MM.1S (cell line): ENCODE results near the gene HELQ.
"Not testable (repeated sequence)": the region's sequence is repeated elsewhere in the genome, so short reads cannot be mapped to it uniquely, and the experiment has no call there.

Experiments
- DNase-seq: peaks from one replicate; pipeline ENCODE4 v3.0.0-alpha.2; 2015
- H2AFZ ChIP-seq: fragments of 300-600 bp; sonication (generic); 2 replicates; pipeline ENCODE4 v1.6.0; 2016; ENCODE audit warnings: antibody characterized with exemption, low read length
- H3F3A ChIP-seq: fragments of 300-600 bp; sonication (generic); 2 replicates; pipeline ENCODE4 v1.6.1; 2016; ENCODE audit warnings: mild to moderate bottlenecking, antibody characterized with exemption, low read length, moderate library complexity, mixed read lengths; ENCODE audit not compliant: insufficient read depth
- H3K27ac ChIP-seq: fragments of 300-600 bp; sonication (generic); 2 replicates; pipeline ENCODE4 v1.5.1; 2016; ENCODE audit warnings: mild to moderate bottlenecking, low read length
- H3K27me3 ChIP-seq: fragments of 300-600 bp; sonication (generic); replicated peaks from 2 replicates; pipeline ENCODE4 v1.6.0; 2016; ENCODE audit warnings: low read length; ENCODE audit not compliant: insufficient read depth
- H3K36me3 ChIP-seq: fragments of 300-600 bp; sonication (generic); replicated peaks from 2 replicates; pipeline ENCODE4 v1.6.1; 2016; ENCODE audit warnings: mild to moderate bottlenecking, low read length, mixed read lengths; ENCODE audit not compliant: insufficient read depth
- H3K4me1 ChIP-seq: fragments of 300-600 bp; sonication (generic); 2 replicates; pipeline ENCODE4 v1.6.1; 2016; ENCODE audit warnings: low read length, mixed read lengths
- H3K4me2 ChIP-seq: fragments of 300-600 bp; sonication (generic); 2 replicates; pipeline ENCODE4 v1.6.0; 2016; ENCODE audit warnings: low read depth, low read length
- H3K4me3 ChIP-seq: fragments of 300-600 bp; sonication (generic); 2 replicates; pipeline ENCODE4 v1.5.1; 2016; ENCODE audit warnings: low read length, mixed read lengths
- H3K79me2 ChIP-seq: fragments of 300-600 bp; sonication (generic); 2 replicates; pipeline ENCODE4 v1.6.1; 2016; ENCODE audit warnings: mixed run types, low read length, mixed read lengths
- H3K9ac ChIP-seq: fragments of 300-600 bp; sonication (generic); 2 replicates; pipeline ENCODE4 v1.6.1; 2016; ENCODE audit warnings: low read length, mixed read lengths
- H3K9me2 ChIP-seq: fragments of 300-600 bp; sonication (generic); replicated peaks from 2 replicates; pipeline ENCODE4 v1.6.1; 2016; ENCODE audit warnings: mild to moderate bottlenecking, low read length, mixed read lengths; ENCODE audit not compliant: insufficient read depth
- H3K9me3 ChIP-seq: fragments of 300-600 bp; sonication (generic); replicated peaks from 2 replicates; pipeline ENCODE4 v1.6.1; 2016; ENCODE audit warnings: mild to moderate bottlenecking, low read length, mixed read lengths; ENCODE audit not compliant: insufficient read depth
- H4K20me1 ChIP-seq: fragments of 300-600 bp; sonication (generic); 2 replicates; pipeline ENCODE4 v1.6.1; 2016; ENCODE audit warnings: mild to moderate bottlenecking, low read length, moderate library complexity, mixed read lengths; ENCODE audit not compliant: insufficient read depth
- EZH2 ChIP-seq: fragments of 300-600 bp; sonication (generic); optimal IDR thresholded peaks from 2 replicates; pipeline ENCODE3; 2017; ENCODE audit warnings: low read depth, mild to moderate bottlenecking, antibody characterized with exemption, low read length, mixed read lengths
- EZH2phosphoT487 ChIP-seq: fragments of 300-600 bp; sonication (generic); IDR thresholded peaks from 2 replicates; pipeline ENCODE4 v1.6.1; 2018; ENCODE audit warnings: antibody characterized with exemption, low read length
- TF ChIP-seq, protein P1 (sequence below): fragments of 300-600 bp; sonication (generic); IDR thresholded peaks from 2 replicates; pipeline ENCODE4 v1.5.1; 2016; ENCODE audit warnings: antibody characterized with exemption, low read length, mixed read lengths

Gene HELQ

DNA sequence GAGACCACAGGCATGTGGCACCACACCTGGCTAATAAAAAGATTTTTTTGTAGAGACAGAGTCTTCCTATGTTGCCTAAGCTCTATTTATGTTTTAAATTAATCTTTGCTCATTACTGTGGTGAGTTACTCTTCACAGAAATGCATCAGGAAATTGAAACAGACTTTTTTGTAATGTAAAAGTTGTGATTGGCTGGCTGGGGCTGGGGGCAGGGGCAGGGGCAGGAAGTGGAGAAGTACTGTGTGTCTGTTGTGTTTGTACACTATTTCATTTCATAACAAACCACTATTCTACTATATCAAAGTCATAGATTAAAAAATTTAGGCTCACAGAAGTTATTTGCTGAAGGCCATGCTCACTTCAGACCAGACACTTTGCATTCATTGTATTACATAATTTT lies 48.4 kb upstream of the HELQ start:
- no peaks in the 10 kb centered on the region for H3K4me1 ChIP-seq
- H3K9me3 ChIP-seq: no peaks in the 10 kb centered on the region
- DNase-seq: no peak
- TF ChIP-seq, protein P1, sequence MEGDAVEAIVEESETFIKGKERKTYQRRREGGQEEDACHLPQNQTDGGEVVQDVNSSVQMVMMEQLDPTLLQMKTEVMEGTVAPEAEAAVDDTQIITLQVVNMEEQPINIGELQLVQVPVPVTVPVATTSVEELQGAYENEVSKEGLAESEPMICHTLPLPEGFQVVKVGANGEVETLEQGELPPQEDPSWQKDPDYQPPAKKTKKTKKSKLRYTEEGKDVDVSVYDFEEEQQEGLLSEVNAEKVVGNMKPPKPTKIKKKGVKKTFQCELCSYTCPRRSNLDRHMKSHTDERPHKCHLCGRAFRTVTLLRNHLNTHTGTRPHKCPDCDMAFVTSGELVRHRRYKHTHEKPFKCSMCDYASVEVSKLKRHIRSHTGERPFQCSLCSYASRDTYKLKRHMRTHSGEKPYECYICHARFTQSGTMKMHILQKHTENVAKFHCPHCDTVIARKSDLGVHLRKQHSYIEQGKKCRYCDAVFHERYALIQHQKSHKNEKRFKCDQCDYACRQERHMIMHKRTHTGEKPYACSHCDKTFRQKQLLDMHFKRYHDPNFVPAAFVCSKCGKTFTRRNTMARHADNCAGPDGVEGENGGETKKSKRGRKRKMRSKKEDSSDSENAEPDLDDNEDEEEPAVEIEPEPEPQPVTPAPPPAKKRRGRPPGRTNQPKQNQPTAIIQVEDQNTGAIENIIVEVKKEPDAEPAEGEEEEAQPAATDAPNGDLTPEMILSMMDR: no peak
- TF ChIP-seq EZH2 (no peak), EZH2phosphoT487 (no peak)
- H4K20me1 ChIP-seq: no peaks in the 10 kb centered on the region
- no peak overlapping the region for H3K4me2 ChIP-seq
- no peak overlapping the region for H3K9ac ChIP-seq
- H3K4me3 ChIP-seq: no peak overlapping the region
- H3K79me2 ChIP-seq: no peaks in the 10 kb centered on the region
- H3K36me3 ChIP-seq: no peaks in the 10 kb centered on the region
- no peaks in the 10 kb centered on the region for H3F3A ChIP-seq
- H3K27me3 ChIP-seq: no peaks in the 10 kb centered on the region
- peak overlapping the region; percentile 14 for H2AFZ ChIP-seq
- no peak overlapping the region for H3K27ac ChIP-seq
- H3K9me2 ChIP-seq: no peaks in the 10 kb centered on the region

DNA sequence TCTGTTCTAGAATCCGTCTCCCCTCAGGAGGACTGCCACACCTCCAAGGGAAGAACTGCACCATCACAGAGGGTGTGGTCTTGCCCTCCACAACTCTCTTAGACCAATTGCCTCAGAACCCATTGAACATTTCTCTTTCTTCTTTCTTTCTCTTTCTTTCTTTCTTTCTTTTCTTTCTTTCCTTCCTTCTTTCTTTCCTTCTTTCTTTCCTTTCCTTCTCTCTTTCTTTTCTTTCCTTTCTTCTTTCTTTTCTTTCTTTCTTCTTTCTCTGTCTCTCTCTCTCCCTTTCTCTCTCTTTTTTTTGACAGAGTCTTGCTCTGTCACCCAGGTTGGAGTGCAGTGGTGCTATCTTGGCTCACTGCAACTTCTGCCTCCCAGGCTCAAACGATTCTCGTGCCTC lies 46.0 kb upstream of the HELQ start:
- not testable (repeated sequence) for H2AFZ ChIP-seq, H3K4me2 ChIP-seq, H3F3A ChIP-seq, DNase-seq, H4K20me1 ChIP-seq, H3K9me2 ChIP-seq, H3K36me3 ChIP-seq, H3K27ac ChIP-seq, H3K79me2 ChIP-seq, H3K4me3 ChIP-seq, H3K9me3 ChIP-seq, H3K4me1 ChIP-seq, H3K9ac ChIP-seq, H3K27me3 ChIP-seq

DNA sequence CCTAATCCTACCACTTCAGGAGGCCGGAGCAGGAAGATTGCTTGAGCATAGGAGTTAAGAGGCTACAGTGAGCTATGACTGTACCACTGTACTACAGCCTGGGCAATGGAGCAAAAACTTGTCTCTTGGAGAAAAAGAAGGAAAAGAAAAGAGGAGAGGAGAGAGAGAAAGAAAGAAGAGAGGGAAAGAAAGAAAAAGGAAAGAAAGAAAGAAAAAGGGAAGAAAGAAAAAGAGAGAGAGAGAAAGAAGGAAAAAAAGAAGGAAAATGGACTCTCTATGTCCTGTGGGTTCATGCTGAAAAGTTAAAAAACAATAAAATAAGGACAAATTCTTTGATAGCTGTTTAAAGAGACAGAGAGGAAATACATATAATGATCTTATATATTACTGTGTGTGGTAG lies 42.6 kb upstream of the HELQ start:
- Histone ChIP-seq H3F3A (no peaks in the 10 kb centered on the region), H3K9me3 (no peaks in the 10 kb centered on the region), H3K27me3 (no peaks in the 10 kb centered on the region), H3K4me3 (no peak overlapping the region), H3K9ac (no peak overlapping the region), H2AFZ (no peak overlapping the region), H3K79me2 (no peaks in the 10 kb centered on the region), H3K9me2 (no peaks in the 10 kb centered on the region), H3K36me3 (no peaks in the 10 kb centered on the region), H3K4me2 (no peak overlapping the region), H3K4me1 (no peaks in the 10 kb centered on the region), H4K20me1 (no peaks in the 10 kb centered on the region), H3K27ac (no peak overlapping the region)
- no peak for DNase-seq
- TF ChIP-seq EZH2phosphoT487 (no peak), EZH2 (no peak)
- TF ChIP-seq, protein P1: no peak

DNA sequence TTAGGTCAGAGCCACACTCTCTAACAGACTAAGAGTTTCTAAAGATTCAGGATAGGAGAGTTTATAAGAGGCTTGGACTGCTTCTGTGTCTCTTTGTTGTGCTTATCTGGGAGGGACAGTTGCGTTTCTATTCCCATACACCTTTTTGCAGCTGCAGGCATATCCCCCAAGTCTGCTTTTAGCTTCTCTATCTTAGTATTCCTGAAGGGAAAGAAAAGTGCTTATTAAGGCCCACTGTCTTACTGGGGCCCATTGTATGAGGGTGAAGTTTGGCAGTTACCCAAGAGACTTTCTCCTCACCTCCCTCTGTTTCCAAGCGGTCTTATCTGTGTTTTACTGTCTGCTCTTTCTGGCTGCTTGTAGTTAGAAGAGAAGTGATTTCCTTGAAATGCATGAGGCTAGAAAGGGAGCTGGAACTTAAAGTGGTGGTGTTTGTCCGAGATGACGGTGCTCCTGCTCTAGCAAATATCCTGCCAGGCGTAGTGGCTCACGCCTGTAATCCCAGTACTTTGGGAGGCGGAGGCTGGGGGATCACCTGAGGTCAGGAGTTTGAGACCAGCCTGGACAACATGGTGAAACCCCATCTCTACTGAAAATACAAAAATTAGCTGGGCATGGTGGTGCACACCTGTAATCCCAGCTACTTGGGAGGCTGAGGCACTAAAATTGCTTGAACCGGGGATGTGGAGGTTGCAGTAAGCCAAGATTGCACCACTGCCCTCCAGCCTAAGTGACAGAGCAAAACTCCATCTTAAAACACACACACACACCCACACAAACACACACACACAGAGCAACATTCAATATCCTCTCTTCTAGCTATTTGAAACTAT lies 40.7 kb upstream of the HELQ start:
- DNase-seq, H3K27me3 ChIP-seq, H3K4me3 ChIP-seq, H3K9me3 ChIP-seq, H3K9ac ChIP-seq, H2AFZ ChIP-seq, H3K9me2 ChIP-seq, H4K20me1 ChIP-seq, H3K4me2 ChIP-seq, H3F3A ChIP-seq, H3K36me3 ChIP-seq, H3K4me1 ChIP-seq, H3K27ac ChIP-seq, H3K79me2 ChIP-seq: not testable (repeated sequence)
